ENCODE results near the gene F2RL3. TPM values are rescaled to one million over a fixed set of nuclear protein-coding genes. Genes with fewer than 3 reads are reported as not detected.
"Not testable (repeated sequence)": the region's sequence is repeated elsewhere in the genome, so short reads cannot be mapped to it uniquely, and the experiment has no call there.

F2RL3 gene
- total RNA-seq, 6 experiments from 2014 or later, result not detected

GRCh38 chr19:16874250-16874977, 14.4 kb upstream of the F2RL3 start:
- Mint-ChIP-seq H3K4me3 (no peak overlapping the region; the same call in 1 of the 2 replicates), H3K27ac (peak overlapping the region; percentile 72), H3K9me3 (peaks cover 13% of the 10 kb centered on the region), H3K36me3 (ENCODE audit: low read depth) (peaks cover 26% of the 10 kb centered on the region), H3K27me3 (ENCODE audit: insufficient read depth) (no peaks in the 10 kb centered on the region; the same call in none of the 2 replicates), H3K4me1 (ENCODE audit: low read depth) (peaks cover 11% of the 10 kb centered on the region; the same call in 1 of the 2 replicates)
- TF ChIP-seq CTCF (IDR thresholded peaks at IDR 0.05), result no peak
- no peak for DNase-seq

GRCh38 chr19:16874978-16875299, 13.9 kb upstream of the F2RL3 start:
- Mint-ChIP-seq H3K36me3 (ENCODE audit: low read depth) (peaks cover 27% of the 10 kb centered on the region), H3K4me1 (ENCODE audit: low read depth) (peaks cover 11% of the 10 kb centered on the region; the same call in 1 of the 2 replicates), H3K27ac (peak overlapping the region; percentile 72), H3K9me3 (peaks cover 13% of the 10 kb centered on the region)
- H3K4me3 Mint-ChIP-seq; H3K27me3 Mint-ChIP-seq (ENCODE audit: insufficient read depth); DNase-seq: not testable (repeated sequence)

- Mint-ChIP-seq H3K9me3 (peaks cover 19% of the 10 kb centered on the region), H3K27ac (no peak overlapping the region), H3K27me3 (ENCODE audit: insufficient read depth) (no peaks in the 10 kb centered on the region; the same call in none of the 2 replicates), H3K4me1 (ENCODE audit: low read depth) (peaks cover 11% of the 10 kb centered on the region; the same call in 1 of the 2 replicates), H3K36me3 (ENCODE audit: low read depth) (peaks cover 37% of the 10 kb centered on the region), H3K4me3 (no peak overlapping the region)
- TF ChIP-seq CTCF (IDR thresholded peaks at IDR 0.05), result no peak
- DNase-seq, result no peak
Measured at GRCh38 chr19:16875584-16876555, 12.9 kb upstream of the F2RL3 start.

GRCh38 chr19:16876904-16877361, 11.9 kb upstream of the F2RL3 start:
- no peak for TF ChIP-seq CTCF (IDR thresholded peaks at IDR 0.05)
- Mint-ChIP-seq H3K27me3 (ENCODE audit: insufficient read depth) (no peaks in the 10 kb centered on the region; the same call in none of the 2 replicates), H3K9me3 (peaks cover 25% of the 10 kb centered on the region), H3K36me3 (ENCODE audit: low read depth) (peaks cover 39% of the 10 kb centered on the region), H3K4me1 (ENCODE audit: low read depth) (peaks cover 11% of the 10 kb centered on the region; the same call in 1 of the 2 replicates), H3K27ac (no peak overlapping the region), H3K4me3 (no peak overlapping the region)
- DNase-seq, result no peak

- TF ChIP-seq CTCF (IDR thresholded peaks at IDR 0.05), result no peak
- no peaks in the 10 kb centered on the region; the same call in none of the 2 replicates for H3K27me3 Mint-ChIP-seq (ENCODE audit: insufficient read depth)
- H3K9me3 Mint-ChIP-seq, result peaks cover 32% of the 10 kb centered on the region
- no peak overlapping the region for H3K4me3 Mint-ChIP-seq
- no peak overlapping the region for H3K27ac Mint-ChIP-seq
- DNase-seq, result no peak
- peaks cover 44% of the 10 kb centered on the region for H3K36me3 Mint-ChIP-seq (ENCODE audit: low read depth)
- peaks cover 11% of the 10 kb centered on the region; the same call in 1 of the 2 replicates for H3K4me1 Mint-ChIP-seq (ENCODE audit: low read depth)
Measured at GRCh38 chr19:16877581-16877980, 11.2 kb upstream of the F2RL3 start.

Data from HFFc6 (cell line).